Suppressor macrophage treated with lipopolysaccharide for 4 hours (primary cell): ENCODE results near the gene CEP152.

Experiments
- DNase-seq: peaks from one replicate; pipeline ENCODE4 v3.0.0-alpha.2; 2020

Gene CEP152

DNA sequence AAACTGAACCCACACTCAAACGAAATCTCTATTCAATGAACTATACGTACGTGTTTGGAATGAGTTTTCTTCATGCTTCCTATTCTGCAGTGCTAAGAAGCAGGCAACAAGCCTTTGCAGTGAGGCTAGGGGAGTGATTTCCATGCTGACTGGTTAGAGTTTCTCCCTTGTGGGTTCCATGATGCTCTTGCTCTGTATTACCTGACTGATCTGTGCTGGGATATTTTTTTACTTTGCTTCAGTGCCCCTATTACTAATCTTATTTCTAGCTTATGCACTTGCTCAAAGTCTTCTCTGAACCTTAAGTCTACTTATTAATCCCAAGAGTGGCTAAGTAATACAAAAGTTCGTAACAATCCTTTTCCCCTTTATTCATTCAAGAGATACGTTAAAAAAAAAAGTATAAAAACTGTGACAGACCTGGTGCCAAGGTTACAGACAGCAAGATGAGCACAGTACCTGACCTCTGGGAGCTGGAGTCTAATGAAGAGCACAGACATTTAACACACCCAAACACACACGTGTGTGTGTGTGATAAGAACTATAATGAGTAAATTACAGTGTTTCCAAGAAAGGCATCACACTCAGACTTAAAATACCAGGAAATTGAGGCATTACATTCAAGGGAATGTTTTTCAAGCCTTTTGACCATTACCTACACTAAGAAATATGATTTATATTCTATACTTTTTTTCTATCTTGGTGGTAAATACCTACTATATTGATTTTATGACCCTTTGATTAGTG, 114.9 kb downstream of the CEP152 start:
- DNase-seq = no peak

DNA sequence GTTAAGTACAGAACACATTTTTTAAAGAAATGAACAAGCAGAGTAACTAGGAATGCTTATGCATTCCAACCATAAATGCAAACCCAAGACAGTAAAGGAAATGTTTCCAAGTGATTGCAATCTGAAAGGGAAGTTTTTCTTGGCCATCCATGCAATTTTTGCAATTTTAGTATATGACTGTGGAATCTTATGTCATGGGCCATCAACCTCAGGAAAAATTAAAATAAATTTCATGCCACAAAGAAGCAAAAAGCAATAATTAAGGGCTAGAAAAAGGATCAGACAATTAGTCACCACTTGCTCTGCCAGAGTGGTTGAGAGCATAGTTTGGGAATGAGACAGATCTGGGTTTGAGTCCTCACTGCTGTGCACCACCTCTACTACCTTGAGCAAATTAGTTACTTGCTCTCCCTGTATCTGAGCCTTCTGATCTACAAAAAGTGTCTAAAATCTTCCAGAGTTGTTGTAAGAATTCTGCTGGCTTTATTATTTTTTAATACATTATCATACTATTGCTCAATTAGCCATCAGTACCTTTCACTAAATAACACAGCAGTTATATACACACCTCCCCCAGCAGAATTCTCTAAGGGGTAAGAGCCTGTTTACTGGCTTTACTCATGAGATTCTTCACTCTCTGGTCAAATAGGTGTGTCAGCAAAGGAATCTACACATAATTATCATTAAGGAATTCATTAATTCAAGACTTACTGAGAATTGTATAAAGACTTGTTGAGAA, 115.6 kb downstream of the CEP152 start:
- no peak for DNase-seq

DNA sequence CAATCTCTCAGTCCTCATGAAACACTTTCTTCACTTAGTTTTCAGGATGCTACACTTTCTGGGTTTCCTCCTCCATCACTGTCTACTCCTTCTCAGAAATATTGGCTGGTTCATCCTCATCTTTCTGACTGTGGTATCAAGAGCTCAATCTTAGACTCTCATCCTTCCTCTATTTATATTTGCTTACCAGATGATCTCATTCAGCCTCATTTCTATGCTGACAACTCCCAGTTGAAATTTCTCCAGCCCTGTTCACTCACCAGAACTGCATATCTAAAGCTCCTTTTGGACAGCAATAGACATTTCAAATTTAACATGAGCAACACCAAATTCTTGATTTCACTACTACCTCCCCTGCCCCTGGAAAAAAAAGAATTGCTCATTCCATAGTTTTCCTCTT, 117.4 kb downstream of the CEP152 start:
- no peak for DNase-seq

DNA sequence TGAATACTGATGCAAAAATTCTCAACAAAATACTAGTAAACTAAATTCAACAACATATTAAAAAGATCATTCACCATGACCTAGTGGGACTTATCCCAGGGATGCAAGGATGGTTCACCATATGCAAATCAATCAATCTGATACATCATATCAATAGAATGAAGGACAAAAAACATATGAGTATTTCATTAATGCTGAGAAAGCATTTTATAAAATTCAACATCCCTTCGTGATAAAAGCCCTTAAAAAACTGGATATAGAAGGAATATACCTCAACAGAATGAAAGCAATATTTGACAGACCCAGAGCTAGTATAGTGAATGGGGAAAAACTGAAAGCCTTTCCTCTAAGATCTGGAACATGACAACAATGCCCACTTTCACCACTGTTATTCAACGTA, 122.4 kb downstream of the CEP152 start:
- DNase-seq = no peak
